22Rv1 (cell line): ENCODE measurements around the gene KRTAP4-16.
"Not testable (repeated sequence)": the region's sequence is repeated elsewhere in the genome, so short reads cannot be mapped to it uniquely, and the experiment has no call there.

Experiments
- H3K27ac ChIP-seq: fragments of 450-650 bp; 2 replicates; pipeline ENCODE4 v1.5.1; 2017
- ZFX ChIP-seq: fragments of 450-650 bp; IDR thresholded peaks from 2 replicates; pipeline ENCODE4 v1.6.1; 2017; ENCODE audit warnings: antibody characterized with exemption, borderline replicate concordance
- TF ChIP-seq, protein P1 (sequence below): fragments of 450-650 bp; IDR thresholded peaks from 2 replicates; pipeline ENCODE4 v1.5.1; 2017; ENCODE audit warnings: mild to moderate bottlenecking

Gene KRTAP4-16

GRCh38 chr17:41126412-41126811 lies 24.4 kb upstream of the KRTAP4-16 start:
- no peak overlapping the region for H3K27ac ChIP-seq
- TF ChIP-seq, protein P1, sequence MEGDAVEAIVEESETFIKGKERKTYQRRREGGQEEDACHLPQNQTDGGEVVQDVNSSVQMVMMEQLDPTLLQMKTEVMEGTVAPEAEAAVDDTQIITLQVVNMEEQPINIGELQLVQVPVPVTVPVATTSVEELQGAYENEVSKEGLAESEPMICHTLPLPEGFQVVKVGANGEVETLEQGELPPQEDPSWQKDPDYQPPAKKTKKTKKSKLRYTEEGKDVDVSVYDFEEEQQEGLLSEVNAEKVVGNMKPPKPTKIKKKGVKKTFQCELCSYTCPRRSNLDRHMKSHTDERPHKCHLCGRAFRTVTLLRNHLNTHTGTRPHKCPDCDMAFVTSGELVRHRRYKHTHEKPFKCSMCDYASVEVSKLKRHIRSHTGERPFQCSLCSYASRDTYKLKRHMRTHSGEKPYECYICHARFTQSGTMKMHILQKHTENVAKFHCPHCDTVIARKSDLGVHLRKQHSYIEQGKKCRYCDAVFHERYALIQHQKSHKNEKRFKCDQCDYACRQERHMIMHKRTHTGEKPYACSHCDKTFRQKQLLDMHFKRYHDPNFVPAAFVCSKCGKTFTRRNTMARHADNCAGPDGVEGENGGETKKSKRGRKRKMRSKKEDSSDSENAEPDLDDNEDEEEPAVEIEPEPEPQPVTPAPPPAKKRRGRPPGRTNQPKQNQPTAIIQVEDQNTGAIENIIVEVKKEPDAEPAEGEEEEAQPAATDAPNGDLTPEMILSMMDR, result no peak
- no peak for TF ChIP-seq ZFX

GRCh38 chr17:41125064-41125463 lies 23.1 kb upstream of the KRTAP4-16 start:
- H3K27ac ChIP-seq, result no peak overlapping the region
- TF ChIP-seq, protein P1, result no peak
- TF ChIP-seq ZFX, result no peak

DNA sequence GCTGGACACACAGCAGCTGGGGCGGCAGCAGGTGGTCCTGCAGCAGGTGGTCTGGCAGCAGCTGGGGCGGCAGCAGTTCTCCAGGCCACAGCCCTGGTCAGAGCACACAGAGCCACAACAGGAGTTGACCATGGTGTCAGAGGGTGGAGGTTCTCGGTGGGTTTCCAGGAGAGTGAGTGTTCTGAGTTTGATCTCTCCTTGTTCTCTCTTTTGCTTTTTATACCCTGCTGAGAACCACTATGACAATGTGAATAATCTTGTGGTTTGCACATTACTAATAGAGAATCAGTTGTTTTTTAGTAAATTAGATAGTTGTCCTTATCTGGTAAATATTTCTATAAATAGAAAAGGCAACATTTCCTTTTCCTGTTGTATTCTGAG lies 22.0 kb upstream of the KRTAP4-16 start, which contains the start of gene KRTAP4-12:
KRTAP4-12 (minus strand) TSS at position 192 of the 381 bp plus-strand sequence; CDS start at position 132, 60 bp downstream.
- H3K27ac ChIP-seq, result not testable (repeated sequence)

DNA sequence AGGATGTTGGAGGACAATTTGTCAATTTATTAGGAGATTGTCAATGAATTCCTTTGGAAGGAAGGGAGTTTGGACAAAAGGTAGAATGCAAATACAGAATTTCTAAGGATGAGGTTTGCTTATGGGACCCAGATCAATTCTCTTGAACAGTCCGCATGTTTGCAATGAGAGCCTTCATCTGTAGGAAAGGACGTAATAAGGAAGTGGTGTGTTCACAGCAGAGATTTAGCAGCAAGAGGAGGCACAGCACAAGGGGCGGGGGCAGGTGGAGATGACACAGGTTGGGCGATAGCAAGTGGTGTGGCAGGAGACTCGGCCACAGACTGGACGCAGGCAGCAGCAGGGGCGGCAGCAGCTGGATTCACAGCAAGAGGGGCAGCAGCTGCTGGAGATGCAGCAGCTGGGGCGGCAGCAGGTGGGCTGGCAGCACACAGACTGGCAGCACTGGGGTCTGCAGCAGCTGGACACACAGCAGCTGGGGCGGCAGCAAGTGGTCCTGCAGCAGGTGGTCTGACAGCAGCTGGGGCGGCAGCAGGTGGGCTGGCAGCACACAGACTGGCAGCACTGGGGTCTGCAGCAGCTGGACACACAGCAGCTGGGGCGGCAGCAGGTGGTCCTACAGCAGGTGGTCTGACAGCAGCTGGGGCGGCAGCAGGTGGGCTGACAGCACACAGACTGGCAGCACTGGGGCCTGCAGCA lies 21.4 kb upstream of the KRTAP4-16 start:
- not testable (repeated sequence) for H3K27ac ChIP-seq

- no peak overlapping the region for H3K27ac ChIP-seq
- TF ChIP-seq ZFX, result no peak
- TF ChIP-seq, protein P1, result no peak
Observed at GRCh38 chr17:41121742-41122141, 19.7 kb upstream of the KRTAP4-16 start.

GRCh38 chr17:41119696-41120690 lies 18.0 kb upstream of the KRTAP4-16 start:
- H3K27ac ChIP-seq, result not testable (repeated sequence)

DNA sequence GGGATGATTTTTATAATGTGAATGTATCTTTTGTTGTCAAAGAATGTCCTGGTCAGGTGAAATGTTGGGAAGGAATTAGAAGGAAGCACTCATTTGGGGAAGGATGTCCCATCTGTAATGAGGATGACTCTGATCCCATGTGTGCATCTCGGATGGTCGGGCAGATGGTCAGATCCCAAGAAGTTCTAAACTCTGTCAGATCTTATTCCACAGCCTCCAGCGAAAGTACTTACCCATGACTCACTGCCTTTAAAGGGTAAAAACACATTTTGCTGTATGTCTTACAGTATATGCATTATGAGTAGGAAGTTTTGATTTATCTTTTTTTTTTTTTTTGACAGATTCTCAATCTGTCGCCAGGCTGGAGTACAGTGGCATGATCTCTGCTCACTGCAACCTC lies 16.7 kb upstream of the KRTAP4-16 start:
- no peak overlapping the region for H3K27ac ChIP-seq
- TF ChIP-seq, protein P1, result no peak
- TF ChIP-seq ZFX, result no peak

- not testable (repeated sequence) for H3K27ac ChIP-seq
Observed at GRCh38 chr17:41117846-41118386, 15.9 kb upstream of the KRTAP4-16 start, which contains the start of gene KRTAP4-11. Gene KRTAP4-11, minus strand, starts transcription at chr17:41118373. Its CDS starts 58 bp downstream, at chr17:41118315.

- TF ChIP-seq ZFX, result no peak
- no peak overlapping the region for H3K27ac ChIP-seq
Observed at GRCh38 chr17:41116297-41116696, 14.3 kb upstream of the KRTAP4-16 start.
